ENCODE measurements around the gene TDRD1.

- TF ChIP-seq CTCF (conservative IDR thresholded peaks at IDR 0.05 in 1 of 2, IDR thresholded peaks at IDR 0.05 in 1 of 2; ENCODE audit: extremely low read depth in 1 of 2, insufficient read depth in 1 of 2, low read depth in 1 of 2, low read length in 2 of 2) (no peak), EZH2 (IDR thresholded peaks at IDR 0.05; ENCODE audit: borderline replicate concordance, low read length) (no peak)
Measured at GRCh38 chr10:114142018-114142417, 37.1 kb upstream of the TDRD1 start.
